ENCODE results near the gene NFASC.
A peak's percentile ranks its signal among the peaks of the same experiment; 100 is the strongest.

Gene NFASC

DNA sequence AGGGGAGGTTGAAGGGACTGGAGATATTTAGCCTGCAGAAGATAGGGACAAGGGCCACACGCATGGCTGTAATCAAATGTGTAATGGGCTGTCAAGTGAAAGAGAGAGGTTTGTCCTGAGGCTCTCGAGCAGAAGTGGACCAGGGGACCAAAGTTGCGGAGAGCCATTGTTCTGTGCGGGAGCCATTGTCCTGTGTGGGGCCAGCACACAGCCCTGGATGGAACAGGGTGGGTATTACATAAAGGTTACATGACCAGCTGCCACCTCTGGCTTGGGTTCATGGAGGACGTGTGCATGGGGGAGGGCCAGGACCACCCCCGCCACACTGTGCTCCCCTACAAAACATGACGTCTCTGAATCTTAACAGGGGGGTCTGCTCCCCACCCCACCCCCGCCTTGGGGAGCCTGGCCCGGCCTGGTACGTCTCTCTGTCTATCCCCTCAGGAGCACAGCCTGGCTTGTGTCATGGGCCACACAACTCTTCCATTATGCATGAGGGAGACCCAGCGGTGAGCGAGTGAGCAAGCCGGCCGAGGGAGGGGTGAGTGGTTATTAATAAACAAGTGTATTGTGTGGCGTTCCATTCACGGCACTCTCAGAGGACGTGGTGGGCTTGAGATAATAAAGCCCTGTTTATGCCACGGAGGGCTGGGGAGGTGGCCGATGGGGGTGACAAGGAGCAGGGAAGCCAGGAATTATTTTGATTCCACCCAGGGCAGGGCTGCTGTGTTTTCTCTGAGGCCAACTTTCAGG lies at the start of gene NFASC:
TSS of gene NFASC (plus strand) at position 703 of the 753 bp plus-strand sequence. CDS start 73,454 bp downstream, outside the sequence.
- no peak for DNase-seq

DNA sequence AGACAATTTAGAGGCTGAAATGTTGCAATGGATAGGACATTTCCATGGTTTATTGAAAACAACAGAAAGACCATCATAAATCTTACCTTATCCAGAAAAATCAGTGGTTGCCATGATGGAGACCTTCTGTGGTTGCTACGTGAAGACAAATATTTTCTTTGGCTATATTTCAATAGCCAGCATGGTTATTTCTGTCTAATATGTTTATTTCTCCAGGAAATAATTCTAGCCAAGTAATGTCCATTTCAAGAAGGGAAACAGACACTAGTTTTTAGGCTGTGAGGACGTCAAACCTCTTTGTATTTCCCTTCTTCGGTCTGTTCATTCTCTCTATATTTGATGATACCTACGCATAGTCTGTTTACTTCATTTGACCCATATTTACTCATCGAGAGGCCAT lies 49.2 kb upstream of the NFASC start:
- no peak for DNase-seq

DNA sequence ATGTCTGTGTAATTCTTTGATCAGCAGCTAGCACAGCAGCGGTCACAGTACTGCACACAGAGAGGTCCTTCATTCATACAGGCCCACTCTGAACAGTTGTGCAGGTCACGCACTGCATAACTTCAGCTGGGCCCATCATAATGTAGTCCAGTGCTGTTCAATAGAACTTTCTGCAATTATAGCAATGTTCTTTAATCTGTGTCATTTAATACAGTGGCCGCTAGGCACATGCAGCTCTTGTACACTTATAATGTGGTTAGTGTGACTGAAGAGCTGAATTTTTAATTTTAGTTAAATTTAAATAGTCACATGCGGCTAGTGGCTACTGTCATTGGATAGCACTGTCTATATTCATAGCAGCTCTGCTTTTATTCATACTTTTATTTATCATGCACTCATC lies 48.7 kb upstream of the NFASC start:
- no peak for DNase-seq

- no peak for DNase-seq
Observed at GRCh38 chr1:204826970-204827369, 43.7 kb upstream of the NFASC start.

DNA sequence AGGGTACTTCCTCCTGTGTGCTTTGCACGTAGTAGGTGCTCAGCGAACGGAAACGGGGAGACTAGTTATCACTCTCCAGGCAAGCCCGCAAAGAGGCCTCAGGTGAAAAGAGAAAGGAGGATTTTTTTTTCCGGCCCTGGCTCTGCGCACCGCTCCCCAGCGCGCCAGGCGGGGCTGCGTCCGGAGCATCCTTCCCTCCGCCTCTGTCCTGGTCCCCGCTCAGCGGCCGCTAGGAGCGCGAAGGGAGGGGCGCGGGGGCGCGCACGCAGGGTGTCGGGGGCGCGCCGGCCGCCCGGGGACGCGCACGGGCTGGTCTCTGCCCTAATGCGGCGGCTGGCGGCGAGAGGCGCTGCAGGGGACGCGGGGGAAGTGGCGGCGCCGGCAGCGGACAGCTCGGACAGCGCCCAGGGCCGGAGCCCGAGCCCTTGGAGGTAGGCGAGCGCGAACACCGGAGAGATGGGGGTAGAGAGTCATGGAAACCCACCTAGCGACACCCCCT lies 42.3 kb upstream of the NFASC start:
- DNase-seq, result peak; percentile 25

DNA sequence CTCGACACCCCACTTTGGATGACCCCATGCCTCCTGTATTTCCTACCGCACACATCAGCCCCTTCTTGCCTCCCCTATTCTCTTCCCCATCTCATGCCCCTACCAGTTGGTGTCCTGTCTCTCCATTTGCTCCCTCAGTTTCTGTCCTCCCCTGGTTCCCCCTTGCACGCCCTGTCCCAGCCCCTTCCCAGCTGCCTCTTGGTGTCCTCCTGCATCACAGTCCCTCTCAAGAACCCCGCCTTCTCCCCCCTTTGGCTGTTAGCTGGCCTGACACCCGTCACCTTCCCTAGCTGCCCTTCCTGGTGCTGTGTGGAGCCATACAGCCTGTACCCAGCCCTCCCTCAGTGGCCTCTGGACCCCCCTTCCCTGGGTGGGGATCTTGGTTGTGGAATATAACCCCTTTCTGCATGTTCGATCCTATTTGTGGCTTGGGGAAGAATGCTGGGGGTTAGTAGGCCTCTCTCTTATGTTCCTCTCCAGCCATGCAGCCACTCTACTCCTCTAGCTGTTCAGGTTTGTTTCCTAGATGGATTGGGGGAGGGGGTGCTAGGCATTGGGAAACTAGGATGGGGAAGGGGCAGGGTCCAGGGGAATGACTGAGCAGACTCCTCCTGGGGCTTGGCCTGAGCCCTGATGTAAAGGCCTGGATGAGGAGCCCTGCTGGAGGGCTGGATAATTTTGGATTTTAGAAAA lies 41.4 kb upstream of the NFASC start:
- DNase-seq, result no peak

DNA sequence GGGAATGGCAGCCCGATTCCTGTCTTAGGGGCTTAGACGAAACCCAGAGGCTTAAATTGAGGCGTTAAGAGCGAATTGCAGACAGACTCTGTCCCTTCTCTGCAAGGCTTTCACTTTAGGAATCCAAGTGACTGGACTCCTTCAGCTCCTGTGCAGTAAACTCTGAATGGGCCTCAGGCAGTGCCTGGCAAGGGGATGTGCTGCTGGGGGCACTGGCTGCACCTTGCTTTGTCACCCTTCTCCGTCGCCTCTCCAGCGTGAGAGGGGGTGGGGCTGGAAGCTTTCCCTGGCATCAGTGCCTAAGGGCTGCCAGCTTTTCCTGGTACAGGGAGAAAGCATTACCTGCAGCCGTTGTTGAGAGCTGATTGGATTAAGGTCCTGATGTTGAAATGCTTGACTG lies 39.9 kb upstream of the NFASC start:
- DNase-seq, result no peak

- no peak for DNase-seq
Observed at GRCh38 chr1:204831186-204831585, 39.5 kb upstream of the NFASC start.

DNA sequence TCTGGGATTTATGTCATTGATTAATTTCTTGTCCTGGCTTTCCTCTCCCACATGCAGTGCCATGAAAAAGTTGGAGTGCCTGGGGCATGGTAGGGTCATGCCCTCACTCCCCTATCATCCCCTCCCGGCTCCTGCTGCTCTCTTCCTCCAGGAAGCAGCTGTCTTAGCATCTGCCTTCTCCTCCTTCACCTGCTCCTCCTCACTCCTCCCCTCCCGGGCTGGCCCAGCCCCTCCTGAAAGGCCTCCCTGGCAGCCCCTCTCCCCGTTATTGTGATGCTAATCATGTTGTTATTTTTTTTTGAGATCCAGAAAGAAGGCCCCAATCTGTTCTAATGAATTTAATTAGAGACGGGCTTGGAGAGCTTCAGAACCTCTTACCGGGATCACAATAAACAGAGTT lies 36.3 kb upstream of the NFASC start:
- DNase-seq, result no peak

GRCh38 chr1:204834752-204835151 lies 35.9 kb upstream of the NFASC start:
- DNase-seq, result no peak

DNA sequence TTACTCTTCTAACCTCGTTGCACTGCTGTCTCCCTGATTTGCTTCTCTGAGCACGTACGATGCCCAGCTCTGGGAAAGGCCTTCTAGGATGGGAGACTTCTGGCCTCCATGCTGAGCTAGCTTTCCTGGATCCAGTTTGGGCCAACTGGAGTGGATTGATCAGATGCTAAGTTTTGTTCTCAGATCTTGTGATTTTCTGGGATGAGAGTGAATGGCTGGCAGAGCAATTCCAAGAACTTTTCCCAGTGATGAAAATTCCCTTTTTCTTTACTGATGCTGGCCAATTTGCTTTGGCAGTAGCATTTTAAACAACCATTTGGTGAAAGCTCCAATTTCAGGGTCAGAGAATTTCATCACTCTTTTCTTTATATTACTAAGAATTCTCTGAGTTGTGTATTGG lies 34.9 kb upstream of the NFASC start:
- no peak for DNase-seq

DNA sequence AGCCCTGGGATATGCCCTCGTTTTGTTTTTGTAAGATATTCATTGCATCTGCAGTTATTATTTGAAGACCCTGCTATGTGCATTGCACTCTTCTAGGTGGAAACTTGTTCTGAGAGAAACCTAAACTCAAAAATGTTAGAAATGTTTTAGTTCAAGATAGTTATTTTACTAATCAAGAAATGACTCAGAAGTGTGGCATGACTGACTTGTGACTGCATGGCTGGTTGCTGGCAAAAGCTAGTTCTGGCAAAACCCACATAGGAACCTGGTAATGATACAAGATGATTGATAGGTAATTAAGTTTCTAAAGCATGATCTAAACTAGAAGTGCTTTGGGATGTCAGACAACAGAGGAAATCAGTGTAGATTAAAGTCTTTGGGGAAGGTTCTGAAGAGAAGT lies 33.8 kb upstream of the NFASC start:
- DNase-seq, result no peak

DNA sequence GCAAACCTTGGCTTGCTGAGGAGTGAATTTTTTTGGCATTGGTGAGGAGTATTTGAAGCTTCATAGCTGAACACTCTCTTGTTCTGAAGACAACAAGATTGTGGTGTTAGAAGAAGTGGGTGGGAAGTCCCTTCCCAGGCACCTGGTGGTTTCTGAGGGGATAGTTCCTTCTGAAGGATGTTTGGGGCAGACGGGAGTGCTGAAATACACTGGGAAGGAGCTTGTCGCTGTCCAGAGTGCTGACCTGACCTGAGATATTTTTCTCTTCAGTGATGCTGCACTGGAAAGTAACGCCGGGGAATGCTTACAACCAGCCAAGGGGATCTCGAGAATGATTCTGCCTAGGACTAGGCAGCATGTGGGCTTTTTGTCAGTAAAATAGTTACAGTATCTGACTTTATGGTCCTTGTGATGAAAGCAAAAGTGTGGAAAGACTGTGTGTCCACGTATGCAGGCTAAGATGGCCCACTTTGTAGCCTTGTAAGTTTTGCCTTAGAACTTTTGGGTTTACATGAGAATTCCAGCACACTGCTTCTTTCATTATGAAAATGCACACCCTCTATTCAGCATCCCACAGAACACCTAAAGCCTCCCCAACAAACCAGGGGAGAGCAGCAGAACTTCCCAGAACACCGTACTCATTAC lies 33.1 kb upstream of the NFASC start:
- DNase-seq, result no peak

- DNase-seq, result no peak
Observed at GRCh38 chr1:204841316-204841715, 29.3 kb upstream of the NFASC start.

- DNase-seq, result no peak
Observed at GRCh38 chr1:204841798-204842197, 28.9 kb upstream of the NFASC start.

- no peak for DNase-seq
Observed at GRCh38 chr1:204842369-204842768, 28.3 kb upstream of the NFASC start.

DNA sequence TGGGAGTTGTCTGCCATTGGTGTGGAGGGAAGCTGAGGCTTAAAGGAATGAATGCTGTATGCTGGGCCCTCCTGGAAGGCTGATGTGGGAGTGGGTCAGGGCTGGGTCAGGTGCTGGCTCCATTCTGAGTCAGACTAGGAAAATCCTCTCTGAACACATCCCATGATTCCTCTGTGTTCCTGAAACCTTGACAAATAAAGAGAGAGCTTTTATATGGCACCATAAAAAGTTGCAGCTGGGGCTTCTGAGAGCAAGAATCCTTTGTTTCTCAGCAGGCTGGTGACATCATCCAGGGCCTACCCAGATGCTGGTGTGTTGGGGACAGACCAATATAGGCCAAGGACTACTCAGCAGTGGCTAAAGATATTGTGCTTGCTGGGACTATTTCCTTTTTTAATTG lies 27.8 kb upstream of the NFASC start:
- no peak for DNase-seq

- DNase-seq, result no peak
Observed at GRCh38 chr1:204846546-204846945, 24.1 kb upstream of the NFASC start.

DNA sequence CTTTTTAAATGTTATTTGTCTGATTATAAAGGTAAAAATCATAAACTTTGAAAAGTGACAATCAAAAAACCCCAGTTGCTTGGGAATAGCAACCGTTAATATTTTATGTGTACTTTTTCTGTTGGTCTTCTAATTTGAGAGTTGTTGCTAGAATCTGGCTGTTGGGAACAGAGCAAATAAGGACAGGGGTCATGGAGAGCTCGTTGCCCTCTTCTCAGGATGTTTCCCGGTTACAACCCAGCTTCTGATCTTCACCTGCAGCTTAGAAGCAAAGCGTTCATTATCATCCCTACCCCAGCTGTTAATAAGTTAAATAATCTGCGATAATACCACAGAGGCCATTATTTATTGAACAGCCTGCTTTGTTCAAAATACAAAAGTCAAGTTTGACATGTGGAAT lies 22.1 kb upstream of the NFASC start:
- DNase-seq, result no peak

DNA sequence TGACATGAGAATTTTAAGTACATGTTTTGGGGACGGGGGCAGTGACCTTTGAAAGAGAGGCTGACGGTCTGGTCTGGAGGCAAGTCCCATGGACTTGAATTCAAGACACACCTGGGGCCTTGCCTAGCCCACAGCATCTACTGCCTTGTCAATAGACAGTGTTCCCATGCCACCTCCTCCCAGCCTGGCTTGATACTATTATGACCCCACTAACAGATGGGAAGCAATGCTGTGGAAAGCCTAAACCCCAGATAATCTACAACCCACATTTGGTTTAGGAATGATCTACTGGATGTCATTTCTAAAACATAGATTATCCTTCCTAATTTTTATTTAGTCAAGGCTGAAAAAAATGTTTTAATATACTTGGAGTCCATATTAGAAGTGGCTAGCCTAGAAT lies 17.8 kb upstream of the NFASC start:
- DNase-seq, result no peak

GRCh38 chr1:204853436-204853835 lies 17.2 kb upstream of the NFASC start:
- no peak for DNase-seq

DNA sequence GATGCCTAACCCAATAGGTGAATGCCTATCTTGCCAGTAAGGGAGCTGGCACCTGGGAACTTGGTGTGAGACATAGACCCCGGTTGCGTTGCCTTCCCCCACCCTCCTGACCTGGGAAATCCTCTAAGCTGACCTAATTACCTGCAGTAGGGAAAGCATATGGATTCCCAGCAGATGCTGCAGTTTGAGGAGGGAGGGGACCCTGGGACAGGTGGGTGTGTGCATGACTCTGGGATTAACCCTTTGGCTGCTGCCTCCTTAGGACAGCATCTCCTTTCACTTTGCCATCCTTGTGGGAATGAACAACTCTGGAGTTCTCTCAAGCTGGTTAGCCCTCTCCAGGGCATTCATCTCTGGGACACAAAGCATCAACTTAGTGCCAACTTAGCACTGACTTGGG lies 16.4 kb upstream of the NFASC start:
- DNase-seq, result no peak

DNA sequence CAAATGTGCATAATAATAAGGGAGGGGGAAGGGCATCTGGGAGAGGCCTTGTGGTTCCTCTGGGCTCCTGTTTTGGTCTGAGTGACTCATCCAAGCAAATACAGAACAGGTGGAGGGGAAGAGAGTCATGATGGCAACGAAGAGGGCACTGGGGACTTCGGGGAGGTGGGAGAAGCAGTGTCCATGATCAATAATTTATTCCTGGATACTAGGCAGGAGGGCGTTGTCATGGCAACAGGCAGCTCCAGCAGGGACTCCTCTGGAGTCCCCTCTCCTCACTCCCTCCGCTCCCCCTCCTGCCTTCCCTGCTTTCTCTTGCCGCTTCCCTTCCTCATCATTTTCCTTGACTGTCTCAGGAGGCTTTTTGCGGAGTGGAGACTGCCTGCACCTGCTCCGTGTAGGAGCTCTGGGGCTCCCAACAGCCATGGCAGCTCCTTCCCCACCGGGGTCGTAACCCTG lies 12.3 kb upstream of the NFASC start:
- DNase-seq, result no peak

GRCh38 chr1:204859861-204860267 lies 10.8 kb upstream of the NFASC start:
- no peak for DNase-seq

All from CD4-positive, alpha-beta T cell treated with Interleukin-10 for 1 hour (primary cell).